HEK293 (cell line): ENCODE measurements around the gene STRA6.

Experiments used
- TCF7L2 ChIP-seq: IDR thresholded peaks from 2 replicates; pipeline ENCODE4 v1.6.1; 2011; ENCODE audit warnings: low read depth, mild to moderate bottlenecking, inconsistent platforms, low read length, moderate library complexity, borderline replicate concordance
- ZNF274 ChIP-seq, 2 experiments: fragments of 200-500 bp in 1 of 2; fragments of 450-650 bp in 1 of 2; sonication (Bioruptor generic) in 1 of 2; formaldehyde crosslinking in 1 of 2; IDR thresholded peaks; 2 replicates each; pipeline versions ENCODE4 v1.5.1 to v1.6.1; 2014 to 2016; ENCODE audit warnings: borderline replicate concordance in 1 of 2, inconsistent platforms in 1 of 2, low read length in 1 of 2, missing biosample characterization in 1 of 2, missing genetic modification characterization in 1 of 2
- TF ChIP-seq, protein P1 (sequence below): fragments of 450-650 bp; formaldehyde crosslinking; conservative IDR thresholded peaks from 2 replicates; pipeline ENCODE4 v1.5.1; 2016; ENCODE audit warnings: low read depth, missing biosample characterization, missing genetic modification characterization

DNA sequence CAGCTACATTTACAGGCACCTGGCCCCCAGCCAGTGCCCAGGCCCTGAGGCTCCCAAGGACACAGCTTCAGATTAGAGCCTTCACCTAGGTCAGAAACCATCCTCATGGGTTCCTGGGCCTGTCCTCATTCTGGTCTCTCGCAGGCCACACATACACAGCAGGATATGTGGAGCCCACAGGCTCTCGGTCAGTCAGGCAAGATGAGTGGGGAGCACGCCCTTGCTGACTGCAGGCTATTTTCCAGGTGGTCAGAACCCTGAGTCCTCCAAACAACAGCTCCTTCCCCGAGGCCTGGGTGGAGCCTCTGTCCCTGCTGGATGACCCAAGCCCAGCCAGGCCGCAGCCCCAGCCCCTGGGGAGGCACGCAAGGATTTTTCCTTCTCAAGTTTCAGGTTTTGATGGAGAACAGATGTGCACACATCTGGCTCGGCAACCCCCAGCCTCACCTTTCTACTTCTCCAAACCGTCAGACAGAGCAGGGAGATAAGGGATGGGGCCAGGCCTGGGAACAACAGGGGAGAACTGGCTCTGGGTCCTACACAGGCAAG lies 1.6 kb downstream of the STRA6 start:
- no peak for TF ChIP-seq TCF7L2
- TF ChIP-seq, protein P1, sequence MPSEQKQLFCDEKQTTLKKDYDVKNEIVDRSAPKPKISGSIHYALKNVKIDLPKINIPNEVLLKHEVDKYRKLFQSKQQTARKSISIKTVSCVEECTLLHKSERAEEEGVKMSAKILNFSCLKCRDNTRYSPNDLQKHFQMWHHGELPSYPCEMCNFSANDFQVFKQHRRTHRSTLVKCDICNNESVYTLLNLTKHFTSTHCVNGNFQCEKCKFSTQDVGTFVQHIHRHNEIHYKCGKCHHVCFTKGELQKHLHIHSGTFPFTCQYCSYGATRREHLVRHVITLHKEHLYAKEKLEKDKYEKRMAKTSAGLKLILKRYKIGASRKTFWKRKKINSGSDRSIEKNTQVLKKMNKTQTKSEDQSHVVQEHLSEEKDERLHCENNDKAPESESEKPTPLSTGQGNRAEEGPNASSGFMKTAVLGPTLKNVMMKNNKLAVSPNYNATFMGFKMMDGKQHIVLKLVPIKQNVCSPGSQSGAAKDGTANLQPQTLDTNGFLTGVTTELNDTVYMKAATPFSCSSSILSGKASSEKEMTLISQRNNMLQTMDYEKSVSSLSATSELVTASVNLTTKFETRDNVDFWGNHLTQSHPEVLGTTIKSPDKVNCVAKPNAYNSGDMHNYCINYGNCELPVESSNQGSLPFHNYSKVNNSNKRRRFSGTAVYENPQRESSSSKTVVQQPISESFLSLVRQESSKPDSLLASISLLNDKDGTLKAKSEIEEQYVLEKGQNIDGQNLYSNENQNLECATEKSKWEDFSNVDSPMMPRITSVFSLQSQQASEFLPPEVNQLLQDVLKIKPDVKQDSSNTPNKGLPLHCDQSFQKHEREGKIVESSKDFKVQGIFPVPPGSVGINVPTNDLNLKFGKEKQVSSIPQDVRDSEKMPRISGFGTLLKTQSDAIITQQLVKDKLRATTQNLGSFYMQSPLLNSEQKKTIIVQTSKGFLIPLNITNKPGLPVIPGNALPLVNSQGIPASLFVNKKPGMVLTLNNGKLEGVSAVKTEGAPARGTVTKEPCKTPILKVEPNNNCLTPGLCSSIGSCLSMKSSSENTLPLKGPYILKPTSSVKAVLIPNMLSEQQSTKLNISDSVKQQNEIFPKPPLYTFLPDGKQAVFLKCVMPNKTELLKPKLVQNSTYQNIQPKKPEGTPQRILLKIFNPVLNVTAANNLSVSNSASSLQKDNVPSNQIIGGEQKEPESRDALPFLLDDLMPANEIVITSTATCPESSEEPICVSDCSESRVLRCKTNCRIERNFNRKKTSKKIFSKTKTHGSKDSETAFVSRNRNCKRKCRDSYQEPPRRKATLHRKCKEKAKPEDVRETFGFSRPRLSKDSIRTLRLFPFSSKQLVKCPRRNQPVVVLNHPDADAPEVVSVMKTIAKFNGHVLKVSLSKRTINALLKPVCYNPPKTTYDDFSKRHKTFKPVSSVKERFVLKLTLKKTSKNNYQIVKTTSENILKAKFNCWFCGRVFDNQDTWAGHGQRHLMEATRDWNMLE (tag by site-specific recombination): no peak
- no peak for TF ChIP-seq ZNF274 (IDR thresholded peaks at IDR 0.05; ENCODE audit: low read length)
- no peak for TF ChIP-seq ZNF274 (tag by site-specific recombination; IDR thresholded peaks at IDR 0.05; ENCODE audit: borderline replicate concordance)
